ENCODE data around the gene RNF181. TPM values are rescaled to one million over a fixed set of nuclear protein-coding genes. Genes with fewer than 3 reads are reported as not detected.
A peak's percentile ranks its signal among the peaks of the same experiment; 100 is the strongest.

The RNF181 gene
- total RNA-seq, 1 experiment from 2014 or later = 123 TPM

- Mint-ChIP-seq H3K27ac (ENCODE audit: unreplicated experiment) (peak overlapping the region; percentile 83), H3K4me1 (ENCODE audit: low read depth, unreplicated experiment) (peaks cover 26% of the 10 kb centered on the region), H3K36me3 (ENCODE audit: insufficient read depth, unreplicated experiment) (peaks cover 23% of the 10 kb centered on the region), H3K4me3 (ENCODE audit: unreplicated experiment) (peak overlapping the region; percentile 97), H3K27me3 (ENCODE audit: insufficient read depth, unreplicated experiment) (no peaks in the 10 kb centered on the region), H3K9me3 (ENCODE audit: unreplicated experiment) (no peaks in the 10 kb centered on the region)
- peaks cover 21% of the 10 kb centered on the region for H3K4me1 ChIP-seq
- POLR2A ChIA-PET = interaction anchor here (0.5 to 1.8 kb wide), 11 partner anchors 8 to 258 kb away, joined by 3 to 22 read pairs (median 8); partner anchors contain the start of genes C2orf68, GGCX, MAT2A and VAMP8
- TSS peak; percentile 47 for BruUV-seq (replicated peaks)
- no peaks in the 10 kb centered on the region for H3K9me3 ChIP-seq
- intact Hi-C loops (cut with micrococcal nuclease; ENCODE audit: unreplicated experiment) = loop anchor here (1.0 kb wide), 1 partner anchor 10 kb away; no protein-coding TSS in a partner anchor
- no peak for DNase-seq
- CTCF ChIA-PET = interaction anchor here (0.9 to 1.7 kb wide), 6 partner anchors 7 to 174 kb away, joined by 3 to 9 read pairs (median 5); partner anchors contain the start of gene GGCX
- H3K36me3 ChIP-seq (ENCODE audit: control insufficient read depth, insufficient read depth, low read length) = peaks cover 9% of the 10 kb centered on the region
- H3K27me3 ChIP-seq (replicated peaks; ENCODE audit: control insufficient read depth, insufficient read depth, low read length) = no peaks in the 10 kb centered on the region
- H3K4me3 ChIP-seq (ENCODE audit: low read depth, low read length) = peak overlapping the region; percentile 92
- TF ChIP-seq CTCF (IDR thresholded peaks at IDR 0.05; ENCODE audit: insufficient read depth in 1 of 2, low read depth in 1 of 2, low read length in 1 of 2, severe bottlenecking in 1 of 2, unreplicated experiment in 1 of 2) = no peak
Measured at GRCh38 chr2:85594715-85595300, 737 bp upstream of the RNF181 start.

GRCh38 chr2:85596026-85596333 is 435 bp downstream of the RNF181 start:
- ChIA-PET POLR2A (interaction anchor here (0.5 to 1.8 kb wide), 9 partner anchors 9 to 107 kb away, joined by 3 to 22 read pairs (median 12); partner anchors contain the start of genes C2orf68, GGCX, MAT2A and VAMP8), CTCF (interaction anchor here (0.9 to 1.7 kb wide), 6 partner anchors 9 to 175 kb away, joined by 3 to 9 read pairs (median 5); partner anchors contain the start of gene GGCX)
- no peaks in the 10 kb centered on the region for H3K27me3 ChIP-seq (replicated peaks; ENCODE audit: control insufficient read depth, insufficient read depth, low read length)
- BruUV-seq (replicated peaks) = no TSS peak
- H3K36me3 ChIP-seq (ENCODE audit: control insufficient read depth, insufficient read depth, low read length) = peaks cover 11% of the 10 kb centered on the region
- H3K9me3 Mint-ChIP-seq (ENCODE audit: unreplicated experiment) = no peaks in the 10 kb centered on the region
- peak overlapping the region; percentile 92 for H3K4me3 ChIP-seq (ENCODE audit: low read depth, low read length)
- DNase-seq = no peak
- peaks cover 14% of the 10 kb centered on the region for H3K4me1 ChIP-seq
- no peaks in the 10 kb centered on the region for H3K9me3 ChIP-seq
- no peaks in the 10 kb centered on the region for H3K27me3 Mint-ChIP-seq (ENCODE audit: insufficient read depth, unreplicated experiment)
- intact Hi-C loops (cut with micrococcal nuclease; ENCODE audit: unreplicated experiment) = no loop called here
- peak overlapping the region; percentile 83 for H3K27ac Mint-ChIP-seq (ENCODE audit: unreplicated experiment)
- peak overlapping the region; percentile 97 for H3K4me3 Mint-ChIP-seq (ENCODE audit: unreplicated experiment)
- peaks cover 15% of the 10 kb centered on the region for H3K4me1 Mint-ChIP-seq (ENCODE audit: low read depth, unreplicated experiment)
- H3K36me3 Mint-ChIP-seq (ENCODE audit: insufficient read depth, unreplicated experiment) = peaks cover 33% of the 10 kb centered on the region
- TF ChIP-seq CTCF (IDR thresholded peaks at IDR 0.05; ENCODE audit: insufficient read depth in 1 of 2, low read depth in 1 of 2, low read length in 1 of 2, severe bottlenecking in 1 of 2, unreplicated experiment in 1 of 2) = no peak

- Mint-ChIP-seq H3K4me3 (ENCODE audit: unreplicated experiment) (peak overlapping the region; percentile 97), H3K27me3 (ENCODE audit: insufficient read depth, unreplicated experiment) (no peaks in the 10 kb centered on the region), H3K4me1 (ENCODE audit: low read depth, unreplicated experiment) (peaks cover 16% of the 10 kb centered on the region), H3K36me3 (ENCODE audit: insufficient read depth, unreplicated experiment) (peaks cover 33% of the 10 kb centered on the region), H3K9me3 (ENCODE audit: unreplicated experiment) (no peaks in the 10 kb centered on the region), H3K27ac (ENCODE audit: unreplicated experiment) (no peak overlapping the region)
- CTCF ChIA-PET = interaction anchor here (0.6 to 1.4 kb wide), 2 partner anchors 9 to 58 kb away, joined by 6 to 9 read pairs; partner anchors contain the start of gene MAT2A
- DNase-seq = no peak
- TF ChIP-seq CTCF (IDR thresholded peaks at IDR 0.05; ENCODE audit: insufficient read depth in 1 of 2, low read depth in 1 of 2, low read length in 1 of 2, severe bottlenecking in 1 of 2, unreplicated experiment in 1 of 2) = no peak
- Histone ChIP-seq H3K4me1 (peaks cover 14% of the 10 kb centered on the region; the same call in 1 of the 2 replicates), H3K4me3 (ENCODE audit: low read depth, low read length) (peak overlapping the region; percentile 92), H3K36me3 (ENCODE audit: control insufficient read depth, insufficient read depth, low read length) (peaks cover 11% of the 10 kb centered on the region), H3K9me3 (no peaks in the 10 kb centered on the region), H3K27me3 (replicated peaks; ENCODE audit: control insufficient read depth, insufficient read depth, low read length) (no peaks in the 10 kb centered on the region)
- intact Hi-C loops (cut with micrococcal nuclease; ENCODE audit: unreplicated experiment) = no loop called here
- POLR2A ChIA-PET = interaction anchor here (1.1 to 1.8 kb wide), 3 partner anchors 9 to 36 kb away, joined by 8 to 22 read pairs (median 13); partner anchors contain the start of genes GGCX and VAMP8
- no TSS peak for BruUV-seq (replicated peaks)
Measured at GRCh38 chr2:85596486-85597143, 1.1 kb downstream of the RNF181 start.

Data from Caco-2 (cell line).